SKM-1 (cell line): ENCODE results near the gene TMEM132D.

Experiments
- DNase-seq: peaks from one replicate; lab custom pipeline; 2025; ENCODE audit not compliant: unreplicated experiment; lab: John Stamatoyannopoulos, UW

The TMEM132D gene

DNA sequence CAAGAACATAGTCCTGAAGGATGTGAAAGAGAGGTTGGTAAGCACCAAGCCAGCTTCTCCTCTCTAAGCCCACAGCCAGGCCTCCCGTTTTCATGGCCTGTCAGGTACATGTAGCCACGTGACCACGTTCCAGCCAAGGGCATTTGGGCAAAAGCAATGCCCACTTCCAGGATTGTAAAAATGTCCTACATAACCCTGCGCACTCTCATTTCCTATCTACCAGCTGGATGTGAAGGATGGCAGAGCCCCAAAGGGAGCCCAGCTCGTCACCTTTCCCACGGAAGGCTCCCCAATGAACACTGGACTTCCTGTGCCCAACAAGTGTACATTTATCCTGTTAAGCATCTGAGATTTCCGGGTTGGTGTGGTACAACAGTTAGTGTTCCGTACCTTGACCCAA lies 231.7 kb downstream of the TMEM132D start:
- no peak for DNase-seq

DNA sequence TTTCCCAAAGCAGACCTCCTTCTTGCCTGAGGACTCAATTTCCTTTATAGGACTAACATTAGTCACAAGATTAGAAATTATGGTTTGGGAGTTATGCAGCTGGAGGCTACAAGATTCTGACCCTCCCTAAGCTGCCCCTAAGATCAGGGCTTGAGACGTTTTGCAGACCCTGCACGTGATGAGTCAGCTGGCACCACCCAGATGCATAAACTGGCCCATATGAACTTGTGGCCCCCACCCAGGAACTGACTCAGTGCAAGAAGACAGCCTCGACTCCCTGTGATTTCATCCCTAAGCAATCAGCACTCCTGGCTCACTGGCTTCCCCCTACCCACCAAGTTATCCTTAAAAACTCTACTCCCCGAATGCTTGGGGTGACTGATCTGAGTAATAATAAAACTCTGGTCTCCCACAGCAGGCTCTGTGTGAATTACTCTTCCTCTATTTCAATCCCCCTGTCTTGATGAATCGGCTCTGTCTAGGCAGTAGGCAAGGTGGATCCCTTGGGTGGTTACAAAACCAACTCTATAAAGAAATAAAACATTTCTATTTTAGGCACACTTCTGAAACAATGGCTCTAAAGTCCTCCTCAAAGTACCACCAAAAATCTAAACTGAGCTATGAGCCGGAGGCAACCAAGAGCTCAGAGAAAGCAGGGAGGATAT lies 233.4 kb downstream of the TMEM132D start:
- DNase-seq, result no peak

DNA sequence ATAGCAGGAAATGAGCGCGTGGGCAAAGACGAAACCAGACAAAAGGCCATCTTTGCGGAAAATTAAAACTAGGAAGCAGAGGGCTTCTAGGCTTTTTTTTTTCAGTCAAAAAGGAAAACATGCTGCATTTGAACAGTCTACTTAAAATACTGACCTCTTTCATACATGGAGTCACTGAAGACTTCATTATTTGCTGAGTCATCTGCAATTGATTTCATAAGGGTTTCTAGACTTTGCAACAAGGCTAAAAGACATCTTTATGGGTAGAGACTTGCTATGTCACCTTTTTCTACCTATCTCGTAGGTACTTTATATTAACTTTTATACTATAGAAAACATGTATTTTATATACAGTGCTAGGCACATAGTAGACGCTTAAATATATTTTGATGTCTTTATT lies 238.4 kb downstream of the TMEM132D start:
- no peak for DNase-seq

GRCh38 chr12:129662234-129662633 lies 241.6 kb downstream of the TMEM132D start:
- no peak for DNase-seq

GRCh38 chr12:129660946-129661345 lies 242.9 kb downstream of the TMEM132D start:
- DNase-seq, result no peak

- no peak for DNase-seq
These were observed 243.7 kb downstream of the TMEM132D start for GRCh38 chr12:129659961-129660622.

- no peak for DNase-seq
These were observed 246.6 kb downstream of the TMEM132D start for GRCh38 chr12:129657179-129657578.

DNA sequence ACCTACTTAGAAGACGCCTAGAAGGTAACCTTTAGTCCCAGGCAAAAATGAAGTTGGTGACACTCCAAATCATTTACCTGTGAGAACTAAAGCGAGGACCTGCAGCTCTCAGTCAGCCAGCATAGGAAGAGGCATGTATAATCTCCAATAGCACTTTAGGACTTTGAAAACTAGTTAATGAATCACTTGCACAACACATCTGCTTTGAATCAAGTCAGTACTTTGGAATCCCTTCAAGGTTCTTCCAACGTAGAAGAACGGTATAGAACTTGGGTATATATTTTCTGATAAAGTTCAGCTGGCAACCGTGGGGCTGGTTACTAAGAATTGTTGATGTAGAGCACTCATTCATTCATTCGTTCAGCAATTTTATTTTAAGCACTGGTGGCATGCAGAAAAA lies 251.9 kb downstream of the TMEM132D start:
- no peak for DNase-seq

DNA sequence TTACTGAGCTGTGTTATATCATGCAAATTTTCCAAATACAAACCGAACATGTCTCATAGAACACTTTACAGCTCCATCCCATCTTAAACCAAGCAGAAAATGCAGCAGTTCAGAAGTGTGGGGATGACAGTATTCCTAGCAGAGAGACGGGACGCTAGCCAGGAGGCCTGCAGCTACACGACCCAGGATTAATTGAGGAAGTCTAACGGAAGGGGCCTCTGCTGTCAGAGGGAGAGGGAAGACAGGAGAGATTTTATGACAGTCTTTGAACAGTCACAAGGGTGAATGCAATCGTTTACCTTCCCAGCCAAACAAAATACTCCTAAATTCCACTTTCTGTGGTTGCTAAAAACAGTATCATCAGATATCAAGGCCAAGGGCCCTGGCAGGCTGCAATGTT lies 261.9 kb downstream of the TMEM132D start:
- DNase-seq, result no peak

DNA sequence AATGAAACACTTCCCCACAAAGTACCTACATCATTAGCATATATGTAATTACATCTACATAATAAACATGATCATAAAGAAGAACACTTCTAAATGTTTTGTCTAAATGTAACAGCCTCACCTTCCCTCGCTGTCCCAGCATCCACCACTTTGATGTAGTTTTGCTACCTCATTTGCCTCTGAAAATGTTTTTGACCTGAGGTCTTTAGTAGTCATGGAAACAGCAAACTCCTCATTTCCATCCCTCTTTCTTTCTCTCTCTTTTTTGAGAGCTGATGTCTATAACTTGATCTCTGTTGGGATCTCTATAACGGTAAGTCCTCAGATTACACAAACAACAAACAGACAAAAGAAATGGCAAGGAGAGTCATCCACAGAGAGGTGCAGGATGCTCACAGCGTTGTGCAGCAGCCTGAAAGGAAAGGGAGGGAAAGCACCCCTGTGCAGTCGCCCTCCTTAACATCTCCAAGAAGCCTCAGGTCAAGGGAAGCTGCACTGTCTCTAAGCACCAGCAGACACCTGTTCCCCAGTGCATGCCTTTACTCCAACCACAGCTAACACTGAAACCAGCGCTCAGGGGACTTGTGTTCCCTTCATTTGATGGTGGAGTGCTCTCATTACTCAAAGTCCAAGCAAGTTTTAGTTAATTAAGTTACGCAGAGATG lies 268.7 kb downstream of the TMEM132D start:
- DNase-seq, result no peak

DNA sequence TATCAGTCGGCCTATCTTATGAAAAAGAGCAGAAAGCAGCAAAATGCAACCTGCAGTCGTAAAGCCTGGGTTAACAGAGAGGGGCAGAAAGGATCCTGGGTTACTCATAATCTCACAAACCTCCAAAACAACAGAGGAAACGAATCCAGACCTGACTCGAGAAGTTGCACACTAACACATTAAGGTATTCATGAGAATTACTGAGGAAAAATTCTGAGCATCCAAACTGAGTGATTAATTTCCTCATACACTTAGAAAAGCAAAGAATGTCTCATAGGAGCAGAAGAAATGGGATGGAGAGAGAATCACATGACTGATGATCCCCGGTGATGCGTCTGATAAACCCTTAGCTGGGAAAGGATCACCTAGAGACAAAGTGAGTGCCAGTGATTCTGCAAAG lies 272.5 kb downstream of the TMEM132D start:
- DNase-seq, result no peak

GRCh38 chr12:129629901-129630300 lies 273.9 kb downstream of the TMEM132D start:
- DNase-seq, result no peak

- DNase-seq, result no peak
These were observed 281.3 kb downstream of the TMEM132D start for GRCh38 chr12:129622566-129622965.

- no peak for DNase-seq
These were observed 284.6 kb downstream of the TMEM132D start for GRCh38 chr12:129619271-129619670.

DNA sequence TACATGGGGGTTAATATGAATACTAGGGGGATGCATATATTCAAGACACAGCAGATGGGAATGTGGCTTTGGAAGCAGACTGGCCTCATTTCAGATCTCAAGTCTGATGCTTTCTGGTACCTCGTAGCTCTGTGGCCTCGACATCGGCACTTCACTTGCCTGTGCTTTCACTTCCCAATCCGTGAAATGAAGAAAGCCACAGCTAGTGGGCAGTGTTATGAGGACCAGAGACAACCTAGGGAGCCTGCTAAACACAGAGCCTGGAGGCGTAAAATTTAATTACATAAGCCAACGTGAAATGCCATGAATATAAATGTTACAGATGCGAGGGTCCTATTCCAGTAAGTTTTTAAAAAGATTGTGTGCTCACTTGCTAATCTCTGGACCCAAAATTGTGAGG lies 286.0 kb downstream of the TMEM132D start:
- no peak for DNase-seq

DNA sequence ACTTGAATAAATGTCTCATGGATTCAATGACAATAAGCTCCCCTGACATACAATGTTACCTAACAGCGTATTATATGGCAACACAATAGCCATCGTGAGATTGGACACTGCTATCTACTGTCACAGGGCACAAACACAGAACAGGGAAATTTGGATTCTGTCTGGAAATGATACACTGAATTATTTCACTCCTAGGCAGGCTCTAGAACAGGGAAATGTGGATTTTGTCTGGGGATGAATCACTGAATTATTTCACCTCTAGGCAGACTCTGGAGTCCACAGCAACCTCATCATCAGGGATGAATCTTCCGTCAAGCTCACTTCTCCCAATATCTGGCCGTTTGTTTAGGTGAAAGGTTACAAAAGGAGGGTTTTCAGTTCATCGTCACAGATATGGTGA lies 288.8 kb downstream of the TMEM132D start:
- no peak for DNase-seq

- no peak for DNase-seq
These were observed 289.5 kb downstream of the TMEM132D start for GRCh38 chr12:129614221-129614885.

DNA sequence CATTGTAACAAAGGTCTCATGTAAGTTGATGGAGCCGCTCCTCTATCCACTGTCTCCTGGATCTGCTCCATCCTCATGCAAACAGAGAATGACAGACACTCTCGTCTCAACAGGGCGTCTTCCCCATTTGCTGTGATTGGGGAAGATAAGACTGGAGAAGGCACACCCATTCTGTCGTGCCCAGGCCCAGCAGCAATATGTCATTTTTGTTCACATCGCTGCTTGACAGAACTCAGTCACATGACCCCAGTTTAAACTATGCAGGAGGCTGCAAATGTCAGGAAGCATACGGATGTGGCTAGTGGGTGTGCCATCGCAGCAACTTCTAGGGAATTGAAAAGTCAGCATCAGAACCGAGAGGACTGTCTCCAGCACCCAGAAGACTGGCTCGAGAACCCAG lies 290.5 kb downstream of the TMEM132D start:
- no peak for DNase-seq

DNA sequence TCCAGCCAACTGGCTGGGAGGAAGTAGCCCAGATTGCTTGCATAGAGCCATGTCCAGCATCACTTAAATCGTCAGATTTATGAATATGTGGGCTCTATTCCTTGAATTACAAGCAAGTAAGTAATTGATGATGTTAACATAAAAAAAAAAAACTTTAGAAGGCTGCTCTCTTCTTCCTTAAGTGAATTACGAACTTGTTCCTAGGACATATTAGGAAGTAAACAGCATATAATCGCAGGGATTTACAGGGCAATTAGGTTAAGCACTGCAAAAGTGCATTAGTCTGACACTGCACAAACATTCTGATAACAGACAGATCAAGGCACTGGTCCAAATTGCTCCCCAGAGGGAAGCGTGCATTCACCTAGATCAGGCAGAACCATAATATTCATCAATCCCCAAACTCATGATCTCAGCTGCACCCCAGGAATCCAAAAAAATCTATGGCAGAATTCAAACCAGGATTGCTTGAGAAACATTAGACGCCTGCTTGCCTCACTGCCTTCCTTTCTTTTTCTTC lies 293.2 kb downstream of the TMEM132D start:
- DNase-seq, result no peak

- no peak for DNase-seq
These were observed 296.1 kb downstream of the TMEM132D start for GRCh38 chr12:129607756-129608155.

DNA sequence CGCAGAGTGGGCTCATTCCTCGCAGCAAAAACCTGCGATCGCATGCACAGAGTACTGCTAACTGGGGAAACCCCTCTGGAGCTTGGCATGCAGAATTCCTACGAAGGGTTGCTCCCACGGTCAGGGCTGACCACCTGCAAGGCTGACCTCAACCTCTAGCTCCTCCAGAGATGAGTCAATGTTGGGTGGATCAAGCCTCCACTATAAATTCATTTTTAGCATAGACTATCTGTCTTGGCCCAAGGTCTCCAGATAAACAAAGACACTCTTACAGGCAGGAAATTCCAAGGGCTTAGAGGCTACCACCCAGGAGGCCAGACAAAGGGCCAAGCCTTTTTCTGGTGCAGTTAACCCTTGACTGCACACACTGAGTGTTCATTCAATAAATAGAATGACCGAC lies 296.5 kb downstream of the TMEM132D start:
- DNase-seq, result no peak

GRCh38 chr12:129606239-129606638 lies 297.6 kb downstream of the TMEM132D start:
- DNase-seq, result no peak
